Kidney epithelial cell (primary cell): ENCODE data around the gene KCNQ1. TPM values are rescaled to one million over a fixed set of nuclear protein-coding genes. Genes with fewer than 3 reads are reported as not detected.

Source experiments
- DNase-seq: peaks from one replicate; pipeline ENCODE4 v3.0.0-alpha.2; 2010; ENCODE audit warnings: low read depth
- H3K27me3 ChIP-seq: 2 replicates; pipeline ENCODE4 v1.6.0; 2011; ENCODE audit warnings: low read length; ENCODE audit not compliant: control insufficient read depth, insufficient read depth
- H3K36me3 ChIP-seq: 2 replicates; pipeline ENCODE4 v1.5.1; 2011; ENCODE audit warnings: low read length; ENCODE audit not compliant: control insufficient read depth, insufficient read depth
- H3K4me3 ChIP-seq: 2 replicates; pipeline ENCODE4 v1.5.1; 2011; ENCODE audit warnings: low read depth, mild to moderate bottlenecking, control low read depth, low read length
- CTCF ChIP-seq: IDR thresholded peaks from 2 replicates; pipeline ENCODE4 v1.5.1; 2011; ENCODE audit warnings: mild to moderate bottlenecking, moderate library complexity, low read length, control low read depth, inconsistent platforms; ENCODE audit not compliant: insufficient read depth, poor library complexity, severe bottlenecking
- total RNA-seq: library from RNA; depleted of rRNA; stranded (reverse); fragments of >200 nt; gene quantifications from 2 replicates; pipeline ENCODE4 v1.2.3, GENCODE V29; 2015

Gene KCNQ1
- total RNA-seq, 1 donor from 2014 or later = 2.3 TPM

GRCh38 chr11:2573240-2574042 lies 128.6 kb downstream of the KCNQ1 start:
- DNase-seq = no peak
- Histone ChIP-seq H3K4me3 (no peak overlapping the region), H3K27me3 (peaks cover 4% of the 10 kb centered on the region), H3K36me3 (no peaks in the 10 kb centered on the region)
- TF ChIP-seq CTCF = no peak

DNA sequence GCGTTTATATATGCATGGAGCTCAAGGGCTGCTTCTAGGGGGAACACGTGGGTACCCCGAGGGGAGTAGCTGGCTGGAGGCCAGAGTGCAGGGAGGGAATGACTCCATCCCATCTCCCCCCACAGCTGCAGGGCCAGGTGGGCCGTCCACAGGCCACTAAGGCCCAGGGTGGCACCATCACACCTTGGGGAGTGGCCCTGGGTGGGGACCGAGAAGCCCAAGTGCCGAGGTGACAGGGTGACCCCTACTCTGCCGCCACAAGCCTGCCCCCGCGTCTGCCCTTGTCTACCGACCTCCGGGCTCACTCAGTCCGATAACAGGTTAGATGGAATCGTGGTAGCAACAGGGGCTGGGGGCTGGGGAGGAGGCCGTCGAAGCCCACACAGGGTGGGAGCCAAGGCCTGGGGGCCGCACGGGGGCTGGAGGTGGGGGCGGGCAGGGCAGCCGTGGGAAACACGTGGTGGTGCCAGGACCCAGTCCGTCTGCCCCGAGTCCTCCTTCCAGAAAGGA lies 129.3 kb downstream of the KCNQ1 start:
- H3K27me3 ChIP-seq = peaks cover 4% of the 10 kb centered on the region
- no peak overlapping the region for H3K4me3 ChIP-seq
- no peak for TF ChIP-seq CTCF
- no peak for DNase-seq
- no peaks in the 10 kb centered on the region for H3K36me3 ChIP-seq

GRCh38 chr11:2574553-2575535 lies 130.0 kb downstream of the KCNQ1 start:
- no peak for DNase-seq
- Histone ChIP-seq H3K36me3 (no peaks in the 10 kb centered on the region), H3K27me3 (peaks cover 4% of the 10 kb centered on the region), H3K4me3 (no peak overlapping the region)
- TF ChIP-seq CTCF = no peak

DNA sequence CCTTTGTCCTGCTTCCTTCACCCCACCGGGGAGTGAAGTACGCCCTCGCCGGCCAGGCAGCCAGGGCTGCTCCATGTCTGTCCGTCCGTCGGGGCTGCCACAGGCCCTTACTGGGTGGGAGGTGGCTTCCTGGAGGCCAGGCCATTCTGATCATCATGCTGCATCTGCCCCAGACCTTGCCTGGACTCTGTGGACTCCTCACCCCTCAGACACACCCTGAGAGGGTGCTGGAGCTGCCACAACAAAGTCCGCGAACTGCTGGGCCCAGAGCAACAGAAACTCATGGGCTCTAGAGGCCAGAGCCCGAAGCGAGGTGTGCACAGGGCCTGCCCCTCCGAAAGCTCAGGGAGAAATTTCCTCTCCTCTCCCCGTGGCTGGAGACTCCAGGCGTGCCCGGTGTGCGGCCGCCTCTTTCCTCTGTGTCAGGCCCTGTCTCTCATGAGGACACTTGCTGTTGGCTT lies 130.8 kb downstream of the KCNQ1 start:
- DNase-seq = no peak
- Histone ChIP-seq H3K4me3 (no peak overlapping the region), H3K27me3 (peaks cover 4% of the 10 kb centered on the region), H3K36me3 (no peaks in the 10 kb centered on the region)
- TF ChIP-seq CTCF = no peak

DNA sequence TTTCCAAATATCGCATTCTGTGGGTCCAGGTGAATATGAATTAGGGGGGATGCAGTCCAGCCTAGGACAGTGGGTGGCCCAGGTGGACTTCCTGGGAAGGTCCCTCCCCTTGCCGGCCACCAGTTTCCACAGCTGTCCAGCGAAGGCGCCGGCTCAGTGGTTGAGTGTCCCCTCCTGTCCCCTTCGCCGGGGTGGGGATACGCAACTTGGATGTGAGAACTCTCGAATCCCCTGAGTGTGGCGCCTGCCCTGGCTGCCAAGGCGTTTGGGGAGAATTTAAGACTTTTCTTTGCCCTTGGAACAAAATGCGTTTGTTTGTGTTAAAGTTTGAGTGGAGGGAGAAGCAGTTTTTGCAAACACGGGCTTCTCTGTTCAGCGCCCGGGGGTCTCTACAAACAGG lies 131.3 kb downstream of the KCNQ1 start:
- Histone ChIP-seq H3K27me3 (peaks cover 4% of the 10 kb centered on the region), H3K4me3 (no peak overlapping the region)
- TF ChIP-seq CTCF = no peak

More for the DNA sequence above, 131.3 kb downstream of the KCNQ1 start:
- no peaks in the 10 kb centered on the region for H3K36me3 ChIP-seq
- no peak for DNase-seq
